OCI-LY3 (cell line): ENCODE results near the gene LIPE.

Experiments
- CTCF ChIP-seq: fragments of 200-600, 300-600 bp; sonication (generic); IDR thresholded peaks from 2 replicates; pipeline ENCODE4 v1.5.1; 2014; ENCODE audit warnings: antibody characterized with exemption, low read length, low read depth
- EZH2phosphoT487 ChIP-seq: fragments of 200-600 bp; shearing (Covaris generic); IDR thresholded peaks from 2 replicates; pipeline ENCODE4 v1.6.1; 2018; ENCODE audit warnings: antibody characterized with exemption, mixed run types, low read depth

DNA sequence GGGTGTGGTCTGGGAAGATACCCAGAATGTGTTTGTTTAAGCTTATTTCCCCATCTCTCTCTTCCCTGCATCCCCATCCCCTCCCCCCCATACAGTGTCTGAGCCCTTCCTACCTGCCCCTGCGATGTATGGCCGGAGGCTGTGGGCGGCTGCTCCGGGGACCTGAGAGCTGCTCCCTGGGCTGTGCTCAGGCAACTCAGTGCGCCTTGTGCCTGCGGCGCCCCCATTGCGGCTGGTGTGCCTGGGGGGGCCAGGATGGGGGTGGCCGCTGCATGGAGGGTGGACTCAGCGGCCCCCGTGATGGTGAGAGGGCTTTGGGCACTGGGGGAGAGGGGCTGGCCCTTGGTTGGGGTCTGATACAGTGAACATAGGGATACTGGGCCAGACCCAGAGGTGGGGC is 58.8 kb downstream of the LIPE start:
- TF ChIP-seq CTCF (no peak), EZH2phosphoT487 (no peak)
